Measurements from ENCODE around the gene NDNF. TPM values are rescaled to one million over a fixed set of nuclear protein-coding genes. Genes with fewer than 3 reads are reported as not detected.

The NDNF gene
- total and polyA plus RNA-seq, 4 donors, result 24.3 to 130 (median 43.9) TPM

- no peak overlapping the region for H3K4me3 ChIP-seq (ENCODE audit: low read depth, low read length)
- peak in 2 of 6 donors; percentile 28 to 54 for DNase-seq (ENCODE audit: low read depth in 4 of 6, low spot score in 6 of 6)
- H3K9me3 ChIP-seq (ENCODE audit: control insufficient read depth, insufficient read depth, low read length), result no peaks in the 10 kb centered on the region
- no peaks in the 10 kb centered on the region for H3K4me1 ChIP-seq (ENCODE audit: control insufficient read depth, insufficient read depth, low read length)
- no peaks in the 10 kb centered on the region for H3K36me3 ChIP-seq (ENCODE audit: control insufficient read depth, insufficient read depth, low read length)
- H3K27me3 ChIP-seq (ENCODE audit: control insufficient read depth, insufficient read depth, low read length), result no peaks in the 10 kb centered on the region
- no peak overlapping the region for H3K27ac ChIP-seq (ENCODE audit: low read depth, low read length)
These were observed 42.2 kb downstream of the NDNF start for GRCh38 chr4:121030131-121030530.

GRCh38 chr4:121026034-121026433, 46.3 kb downstream of the NDNF start:
- DNase-seq (ENCODE audit: low read depth in 4 of 6, low spot score in 6 of 6), result no peak
- H3K27me3 ChIP-seq (ENCODE audit: control insufficient read depth, insufficient read depth, low read length), result no peaks in the 10 kb centered on the region
- H3K4me3 ChIP-seq (ENCODE audit: low read depth, low read length), result no peak overlapping the region

GRCh38 chr4:121025540-121025939, 46.8 kb downstream of the NDNF start:
- Histone ChIP-seq H3K27ac (ENCODE audit: low read depth, low read length) (no peak overlapping the region), H3K4me1 (ENCODE audit: control insufficient read depth, insufficient read depth, low read length) (no peaks in the 10 kb centered on the region), H3K4me3 (ENCODE audit: low read depth, low read length) (no peak overlapping the region), H3K36me3 (ENCODE audit: control insufficient read depth, insufficient read depth, low read length) (no peaks in the 10 kb centered on the region), H3K27me3 (ENCODE audit: control insufficient read depth, insufficient read depth, low read length) (no peaks in the 10 kb centered on the region), H3K9me3 (ENCODE audit: control insufficient read depth, insufficient read depth, low read length) (no peaks in the 10 kb centered on the region)
- WGBS (ENCODE audit: insufficient coverage), result no CpG with 5 or more reads among the region's 3 CpGs
- DNase-seq (ENCODE audit: low read depth in 4 of 6, low spot score in 6 of 6), result no peak

More at GRCh38 chr4:121026034-121026433, 46.3 kb downstream of the NDNF start:
- Histone ChIP-seq H3K9me3 (ENCODE audit: control insufficient read depth, insufficient read depth, low read length) (no peaks in the 10 kb centered on the region), H3K27ac (ENCODE audit: low read depth, low read length) (no peak overlapping the region), H3K36me3 (ENCODE audit: control insufficient read depth, insufficient read depth, low read length) (no peaks in the 10 kb centered on the region), H3K4me1 (ENCODE audit: control insufficient read depth, insufficient read depth, low read length) (no peaks in the 10 kb centered on the region)
- no CpG with 5 or more reads among the region's 2 CpGs for WGBS (ENCODE audit: insufficient coverage)

- H3K27ac ChIP-seq (ENCODE audit: low read depth, low read length), result no peak overlapping the region
- no peaks in the 10 kb centered on the region for H3K36me3 ChIP-seq (ENCODE audit: control insufficient read depth, insufficient read depth, low read length)
- DNase-seq (ENCODE audit: low read depth in 4 of 6, low spot score in 6 of 6), result no peak
- no peak overlapping the region for H3K4me3 ChIP-seq (ENCODE audit: low read depth, low read length)
- WGBS (ENCODE audit: insufficient coverage), result no CpG with 5 or more reads among the region's 1 CpG
- no peaks in the 10 kb centered on the region for H3K27me3 ChIP-seq (ENCODE audit: control insufficient read depth, insufficient read depth, low read length)
- no peaks in the 10 kb centered on the region for H3K4me1 ChIP-seq (ENCODE audit: control insufficient read depth, insufficient read depth, low read length)
- H3K9me3 ChIP-seq (ENCODE audit: control insufficient read depth, insufficient read depth, low read length), result no peaks in the 10 kb centered on the region
These were observed 53.8 kb downstream of the NDNF start for GRCh38 chr4:121018543-121018942.

GRCh38 chr4:121016611-121017010, 55.7 kb downstream of the NDNF start:
- WGBS (ENCODE audit: insufficient coverage), result 100% methylated on average over 4 of the region's 6 CpGs

GRCh38 chr4:121015421-121015820, 56.9 kb downstream of the NDNF start:
- no peak overlapping the region for H3K27ac ChIP-seq (ENCODE audit: low read depth, low read length)
- DNase-seq (ENCODE audit: low read depth in 4 of 6, low spot score in 6 of 6), result peak in 2 of 6 donors; percentile 54 to 85
- WGBS (ENCODE audit: insufficient coverage), result no CpG with 5 or more reads among the region's 1 CpG
- no peak overlapping the region for H3K4me3 ChIP-seq (ENCODE audit: low read depth, low read length)
- no peaks in the 10 kb centered on the region for H3K4me1 ChIP-seq (ENCODE audit: control insufficient read depth, insufficient read depth, low read length)
- H3K27me3 ChIP-seq (ENCODE audit: control insufficient read depth, insufficient read depth, low read length), result no peaks in the 10 kb centered on the region
- H3K9me3 ChIP-seq (ENCODE audit: control insufficient read depth, insufficient read depth, low read length), result no peaks in the 10 kb centered on the region
- H3K36me3 ChIP-seq (ENCODE audit: control insufficient read depth, insufficient read depth, low read length), result no peaks in the 10 kb centered on the region

More at GRCh38 chr4:121016611-121017010, 55.7 kb downstream of the NDNF start:
- H3K27ac ChIP-seq (ENCODE audit: low read depth, low read length), result no peak overlapping the region
- no peaks in the 10 kb centered on the region for H3K9me3 ChIP-seq (ENCODE audit: control insufficient read depth, insufficient read depth, low read length)
- no peaks in the 10 kb centered on the region for H3K4me1 ChIP-seq (ENCODE audit: control insufficient read depth, insufficient read depth, low read length)
- no peaks in the 10 kb centered on the region for H3K27me3 ChIP-seq (ENCODE audit: control insufficient read depth, insufficient read depth, low read length)
- no peak for DNase-seq (ENCODE audit: low read depth in 4 of 6, low spot score in 6 of 6)
- H3K4me3 ChIP-seq (ENCODE audit: low read depth, low read length), result no peak overlapping the region
- no peaks in the 10 kb centered on the region for H3K36me3 ChIP-seq (ENCODE audit: control insufficient read depth, insufficient read depth, low read length)

- Histone ChIP-seq H3K27me3 (ENCODE audit: control insufficient read depth, insufficient read depth, low read length) (no peaks in the 10 kb centered on the region), H3K4me3 (ENCODE audit: low read depth, low read length) (no peak overlapping the region), H3K4me1 (ENCODE audit: control insufficient read depth, insufficient read depth, low read length) (no peaks in the 10 kb centered on the region), H3K27ac (ENCODE audit: low read depth, low read length) (no peak overlapping the region), H3K36me3 (ENCODE audit: control insufficient read depth, insufficient read depth, low read length) (no peaks in the 10 kb centered on the region), H3K9me3 (ENCODE audit: control insufficient read depth, insufficient read depth, low read length) (no peaks in the 10 kb centered on the region)
- no CpG with 5 or more reads among the region's 1 CpG for WGBS (ENCODE audit: insufficient coverage)
- DNase-seq (ENCODE audit: low read depth in 4 of 6, low spot score in 6 of 6), result no peak
These were observed 57.8 kb downstream of the NDNF start for GRCh38 chr4:121014544-121014943.

GRCh38 chr4:121011780-121012340, 60.5 kb downstream of the NDNF start:
- no peak for DNase-seq (ENCODE audit: low read depth in 4 of 6, low spot score in 6 of 6)
- Histone ChIP-seq H3K4me3 (ENCODE audit: low read depth, low read length) (no peak overlapping the region), H3K27me3 (ENCODE audit: control insufficient read depth, insufficient read depth, low read length) (no peaks in the 10 kb centered on the region), H3K27ac (ENCODE audit: low read depth, low read length) (no peak overlapping the region), H3K36me3 (ENCODE audit: control insufficient read depth, insufficient read depth, low read length) (no peaks in the 10 kb centered on the region), H3K9me3 (ENCODE audit: control insufficient read depth, insufficient read depth, low read length) (no peaks in the 10 kb centered on the region), H3K4me1 (ENCODE audit: control insufficient read depth, insufficient read depth, low read length) (no peaks in the 10 kb centered on the region)
- WGBS (ENCODE audit: insufficient coverage), result no CpG with 5 or more reads among the region's 1 CpG

GRCh38 chr4:121011138-121011537, 61.2 kb downstream of the NDNF start:
- H3K9me3 ChIP-seq (ENCODE audit: control insufficient read depth, insufficient read depth, low read length), result no peaks in the 10 kb centered on the region
- no peak for DNase-seq (ENCODE audit: low read depth in 4 of 6, low spot score in 6 of 6)
- no peaks in the 10 kb centered on the region for H3K4me1 ChIP-seq (ENCODE audit: control insufficient read depth, insufficient read depth, low read length)
- no CpG with 5 or more reads among the region's 2 CpGs for WGBS (ENCODE audit: insufficient coverage)
- H3K4me3 ChIP-seq (ENCODE audit: low read depth, low read length), result no peak overlapping the region
- no peaks in the 10 kb centered on the region for H3K27me3 ChIP-seq (ENCODE audit: control insufficient read depth, insufficient read depth, low read length)
- H3K27ac ChIP-seq (ENCODE audit: low read depth, low read length), result no peak overlapping the region
- no peaks in the 10 kb centered on the region for H3K36me3 ChIP-seq (ENCODE audit: control insufficient read depth, insufficient read depth, low read length)

GRCh38 chr4:121009578-121010478, 62.5 kb downstream of the NDNF start:
- Histone ChIP-seq H3K4me3 (ENCODE audit: low read depth, low read length) (no peak overlapping the region), H3K27me3 (ENCODE audit: control insufficient read depth, insufficient read depth, low read length) (no peaks in the 10 kb centered on the region), H3K27ac (ENCODE audit: low read depth, low read length) (no peak overlapping the region), H3K9me3 (ENCODE audit: control insufficient read depth, insufficient read depth, low read length) (no peaks in the 10 kb centered on the region), H3K4me1 (ENCODE audit: control insufficient read depth, insufficient read depth, low read length) (no peaks in the 10 kb centered on the region), H3K36me3 (ENCODE audit: control insufficient read depth, insufficient read depth, low read length) (no peaks in the 10 kb centered on the region)
- DNase-seq (ENCODE audit: low read depth in 4 of 6, low spot score in 6 of 6), result no peak
- no CpG with 5 or more reads among the region's 3 CpGs for WGBS (ENCODE audit: insufficient coverage)

All from spinal cord (tissue), 10 donors.